ENCODE results near the gene VASH1.

- TF ChIP-seq CTCF (IDR thresholded peaks at IDR 0.05) (no peak), SIN3A (IDR thresholded peaks at IDR 0.05; ENCODE audit: borderline replicate concordance, insufficient read depth, low read depth, low read length) (no peak)
Observed at GRCh38 chr14:76736514-76736913, 24.8 kb upstream of the VASH1 start.
